Amniotic stem cell (primary cell): ENCODE data around the gene LPIN2.
"Not testable (repeated sequence)": the region's sequence is repeated elsewhere in the genome, so short reads cannot be mapped to it uniquely, and the experiment has no call there.

ENCODE experiments used
- DNase-seq: peaks from one replicate; lab custom pipeline; 2025; lab: John Stamatoyannopoulos, UW

The LPIN2 gene

GRCh38 chr18:3042379-3042778, 29.4 kb upstream of the LPIN2 start:
- no peak for DNase-seq

GRCh38 chr18:3041843-3042242, 28.9 kb upstream of the LPIN2 start:
- DNase-seq, result no peak

- no peak for DNase-seq
These were observed 27.9 kb upstream of the LPIN2 start for GRCh38 chr18:3040881-3041280.

GRCh38 chr18:3040173-3040572, 27.2 kb upstream of the LPIN2 start:
- DNase-seq, result no peak

- DNase-seq, result no peak
These were observed 24.5 kb upstream of the LPIN2 start for GRCh38 chr18:3037423-3037915.

GRCh38 chr18:3036108-3036507, 23.2 kb upstream of the LPIN2 start:
- no peak for DNase-seq

GRCh38 chr18:3035635-3036034, 22.7 kb upstream of the LPIN2 start:
- DNase-seq, result no peak

- no peak for DNase-seq
These were observed 19.8 kb upstream of the LPIN2 start for GRCh38 chr18:3032721-3033120.

- no peak for DNase-seq
These were observed 16.4 kb upstream of the LPIN2 start for GRCh38 chr18:3029215-3029952.

- DNase-seq, result not testable (repeated sequence)
These were observed 15.2 kb upstream of the LPIN2 start for GRCh38 chr18:3028115-3028514.

GRCh38 chr18:3027370-3027891, 14.5 kb upstream of the LPIN2 start:
- DNase-seq, result no peak

GRCh38 chr18:3025544-3025943, 12.6 kb upstream of the LPIN2 start:
- no peak for DNase-seq

- not testable (repeated sequence) for DNase-seq
These were observed 10.7 kb upstream of the LPIN2 start for GRCh38 chr18:3023603-3024002.

- DNase-seq, result no peak
These were observed 3.8 kb upstream of the LPIN2 start for GRCh38 chr18:3016585-3017297.

- no peak for DNase-seq
These were observed 2.9 kb upstream of the LPIN2 start for GRCh38 chr18:3015851-3016250.

GRCh38 chr18:3015204-3015592, 2.3 kb upstream of the LPIN2 start:
- no peak for DNase-seq

GRCh38 chr18:3014503-3015203, 1.7 kb upstream of the LPIN2 start:
- DNase-seq, result no peak

GRCh38 chr18:3012136-3013023, 564 bp downstream of the LPIN2 start:
- no peak for DNase-seq

GRCh38 chr18:3010086-3010485, 2.9 kb downstream of the LPIN2 start:
- no peak for DNase-seq

GRCh38 chr18:3008541-3008940, 4.4 kb downstream of the LPIN2 start:
- no peak for DNase-seq

GRCh38 chr18:3007491-3007890, 5.5 kb downstream of the LPIN2 start:
- no peak for DNase-seq

- DNase-seq, result no peak
These were observed 7.5 kb downstream of the LPIN2 start for GRCh38 chr18:3005462-3005861.
